ENCODE measurements around the gene BOD1.

BOD1 gene

DNA sequence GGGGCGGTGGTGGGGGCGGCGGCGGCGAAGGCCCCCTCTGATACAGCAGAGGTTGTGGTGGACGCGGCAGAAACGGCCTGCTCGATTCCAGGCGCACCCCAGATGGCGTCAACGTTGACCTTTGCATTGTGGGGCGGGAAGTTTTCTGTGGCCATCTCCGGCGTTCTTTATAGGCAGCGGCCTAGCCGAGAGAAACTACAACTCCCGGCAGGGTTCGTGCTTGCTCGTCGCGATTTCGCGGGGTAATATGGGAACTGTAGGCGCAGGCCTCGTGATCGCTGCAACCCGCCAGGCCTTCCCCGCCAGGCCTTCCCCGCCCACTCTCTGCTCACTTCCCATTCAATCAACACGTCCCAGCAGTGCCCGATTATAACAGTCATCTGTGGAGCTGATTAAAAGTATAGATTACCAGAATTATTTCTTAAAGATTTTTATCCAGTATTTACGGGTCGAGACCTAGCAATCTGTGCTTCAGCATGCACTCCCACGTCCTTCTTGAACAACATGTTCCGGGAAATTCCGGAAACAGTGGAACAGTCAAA, at the start of gene BOD1:
TSS of gene BOD1 (minus strand) at position 74 of the 542 bp plus-strand sequence. CDS start 214 bp downstream, outside the sequence.
- DNase-seq, result peak; percentile 97

- DNase-seq, result no peak
These were observed 48.9 kb upstream of the BOD1 start for GRCh38 chr5:173665326-173665725.

DNA sequence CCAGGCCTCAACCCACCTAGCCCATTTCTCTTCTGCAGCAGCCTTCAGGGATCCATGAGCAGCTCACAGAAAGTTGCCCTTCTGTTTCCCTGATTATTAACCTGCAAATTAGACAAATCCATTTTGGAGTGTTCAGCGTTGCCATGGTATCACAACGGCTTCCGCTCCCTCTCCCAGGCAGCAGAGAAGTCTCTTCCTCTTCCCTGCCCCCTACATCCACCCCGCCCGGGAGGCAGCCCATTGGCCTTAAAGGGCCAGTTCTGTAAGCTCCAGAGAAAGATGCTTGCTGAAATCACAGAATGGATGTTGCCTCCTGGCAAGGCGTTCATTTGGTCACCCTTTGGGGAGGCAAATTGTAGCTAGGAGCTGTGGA, 47.7 kb upstream of the BOD1 start:
- no peak for DNase-seq

- no peak for DNase-seq
These were observed 47.1 kb upstream of the BOD1 start for GRCh38 chr5:173663352-173664153.

- no peak for DNase-seq
These were observed 46.3 kb upstream of the BOD1 start for GRCh38 chr5:173662581-173663351.

GRCh38 chr5:173660481-173661280, 44.2 kb upstream of the BOD1 start:
- no peak for DNase-seq

- DNase-seq, result no peak
These were observed 43.0 kb upstream of the BOD1 start for GRCh38 chr5:173659423-173659822.

DNA sequence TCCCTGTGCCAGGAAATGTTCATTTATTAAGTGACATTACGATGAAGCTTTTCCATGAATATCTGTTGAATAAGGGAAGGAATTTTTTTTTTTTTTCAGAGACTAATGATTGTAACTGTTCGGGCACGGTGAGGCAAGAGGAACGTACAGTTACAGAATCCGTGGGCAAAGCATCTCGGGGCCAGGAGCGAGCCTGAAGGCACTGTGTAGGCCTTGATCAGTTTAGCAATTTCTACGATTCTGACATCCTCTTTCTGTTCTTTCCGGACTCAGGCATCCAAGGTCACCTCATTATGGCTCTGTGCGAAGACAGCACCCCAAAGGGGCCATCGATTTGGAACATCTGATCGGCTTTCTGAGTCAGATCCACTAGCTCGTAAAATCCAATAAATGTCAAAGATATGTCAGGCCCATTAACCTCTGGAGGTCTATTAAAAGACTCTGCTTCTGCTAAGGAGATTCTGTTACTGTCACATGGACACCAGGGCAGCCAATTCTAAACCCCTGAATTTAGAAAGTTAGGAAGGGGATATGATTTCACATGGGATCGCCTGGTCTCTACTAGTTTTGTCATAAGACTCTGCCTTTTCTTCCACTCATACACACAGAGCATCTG, 41.4 kb upstream of the BOD1 start:
- DNase-seq, result no peak

DNA sequence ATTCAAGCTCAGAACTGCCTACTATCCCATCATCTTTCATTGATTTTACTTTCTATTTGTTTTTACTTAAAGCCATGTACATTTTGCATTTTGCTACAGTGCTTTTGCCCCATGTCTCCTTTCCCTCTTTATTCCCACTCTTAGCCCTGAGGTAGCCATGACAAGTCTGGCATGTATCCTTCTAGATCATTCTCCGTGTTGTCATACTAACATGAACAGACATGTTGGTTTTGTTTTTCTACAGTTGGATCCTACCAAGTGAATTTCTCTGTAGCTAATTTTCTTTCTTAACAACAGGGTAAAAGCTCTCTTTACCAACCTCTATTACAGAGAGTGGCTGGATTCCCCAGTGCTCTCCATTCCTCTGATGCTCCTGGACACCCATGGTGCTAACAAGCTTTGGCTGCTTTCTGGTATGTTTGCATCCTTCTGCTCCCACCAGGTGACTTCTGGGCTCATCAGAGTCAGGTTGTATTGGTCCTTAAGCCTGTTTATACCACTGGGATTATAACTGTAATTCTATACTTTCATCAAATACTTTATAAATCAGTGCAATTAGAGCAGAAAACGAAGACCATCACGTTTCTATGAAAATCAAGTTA, 38.8 kb upstream of the BOD1 start:
- DNase-seq, result no peak

- no peak for DNase-seq
These were observed 37.5 kb upstream of the BOD1 start for GRCh38 chr5:173653822-173654523.

GRCh38 chr5:173648308-173648866, 31.9 kb upstream of the BOD1 start:
- DNase-seq, result no peak

- DNase-seq, result no peak
These were observed 30.2 kb upstream of the BOD1 start for GRCh38 chr5:173646692-173647091.

DNA sequence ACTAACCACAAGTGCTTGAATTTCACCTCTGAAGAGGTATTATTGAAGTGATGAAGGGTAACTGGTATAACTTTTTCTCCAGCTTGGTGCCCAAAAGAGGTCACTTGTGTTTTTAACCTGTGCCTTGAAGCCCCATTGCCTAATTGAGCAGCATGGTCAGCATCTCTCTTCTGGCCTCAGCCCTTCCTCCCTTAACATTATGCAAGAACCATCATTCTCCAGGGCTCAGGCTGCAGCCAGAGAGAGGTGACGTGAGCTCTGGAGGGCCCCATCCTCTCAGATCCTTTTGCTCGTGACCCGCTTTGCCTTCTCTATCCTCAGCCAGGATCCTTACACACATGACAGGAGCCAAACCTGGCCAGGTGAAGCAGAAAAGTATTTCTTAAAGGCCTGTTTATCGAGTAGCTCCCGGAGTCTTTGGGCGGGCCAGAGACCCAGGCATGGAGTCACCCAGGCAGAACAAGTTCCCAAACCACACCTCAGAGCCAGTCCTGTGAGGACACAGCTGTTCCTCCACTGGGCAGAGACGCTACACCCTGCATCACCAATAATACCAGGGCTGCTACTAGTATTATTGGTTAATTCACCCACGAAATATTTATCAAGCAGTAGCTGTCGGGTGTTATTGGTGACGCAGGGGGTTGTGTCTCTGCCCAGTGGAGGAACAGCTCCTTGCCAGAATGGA, 29.6 kb upstream of the BOD1 start:
- no peak for DNase-seq

DNA sequence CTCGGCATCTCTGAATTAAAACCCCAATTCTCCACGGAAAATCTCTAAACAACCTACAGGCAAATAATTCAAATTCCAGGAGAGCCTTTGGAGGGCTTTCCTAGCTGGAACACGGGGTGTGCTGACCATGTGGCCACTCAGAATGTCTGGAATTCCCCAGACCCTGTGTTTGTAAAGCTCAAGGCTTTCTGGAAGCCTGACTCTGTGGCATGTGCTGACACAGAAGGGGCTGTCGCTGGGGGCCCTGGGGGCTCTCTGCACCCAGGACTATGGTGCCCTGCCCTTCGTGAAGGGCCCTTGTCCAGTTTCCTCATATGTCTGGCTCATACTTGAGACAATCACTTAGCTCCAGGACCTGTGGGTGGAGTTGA, 29.0 kb upstream of the BOD1 start:
- DNase-seq, result no peak

DNA sequence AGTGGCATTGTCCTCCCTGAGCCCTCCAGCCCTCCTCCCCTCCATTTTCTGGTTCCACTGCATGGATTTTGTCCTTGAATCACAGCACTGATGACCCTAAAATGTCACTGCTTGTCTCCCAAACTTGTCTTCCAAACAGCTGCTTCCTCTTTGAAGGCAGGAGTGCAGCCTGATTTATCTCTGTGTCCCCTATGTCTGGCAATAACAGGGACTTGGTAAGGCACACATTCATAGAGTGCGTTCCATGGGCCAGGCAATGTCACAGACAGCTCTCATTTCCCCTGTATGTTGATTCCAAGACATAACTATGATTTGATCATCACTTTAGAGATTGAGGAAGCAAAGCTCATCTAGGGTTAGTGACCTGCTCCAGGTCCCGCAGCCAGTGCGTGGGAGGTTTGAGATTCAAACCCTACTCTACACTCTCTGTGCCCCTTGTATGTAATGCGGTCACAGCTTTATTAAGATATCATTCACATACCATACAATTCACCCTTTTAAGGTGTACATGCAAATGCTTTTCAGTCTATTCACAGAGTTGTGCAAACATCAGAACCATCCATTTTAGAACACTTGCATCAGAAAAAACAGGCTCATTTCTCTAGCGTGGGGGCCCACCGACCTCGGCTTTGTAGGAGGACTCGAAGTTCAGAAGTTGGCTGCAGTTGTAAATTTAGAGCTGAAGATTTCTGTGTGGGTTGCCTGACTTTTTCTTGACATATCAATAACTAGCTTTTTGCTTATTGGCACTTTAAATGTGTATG, 28.4 kb upstream of the BOD1 start:
- no peak for DNase-seq

- peak; percentile 49 to 52 for DNase-seq
These were observed 27.5 kb upstream of the BOD1 start for GRCh38 chr5:173643964-173644363.

GRCh38 chr5:173642895-173643481, 26.5 kb upstream of the BOD1 start:
- no peak for DNase-seq

DNA sequence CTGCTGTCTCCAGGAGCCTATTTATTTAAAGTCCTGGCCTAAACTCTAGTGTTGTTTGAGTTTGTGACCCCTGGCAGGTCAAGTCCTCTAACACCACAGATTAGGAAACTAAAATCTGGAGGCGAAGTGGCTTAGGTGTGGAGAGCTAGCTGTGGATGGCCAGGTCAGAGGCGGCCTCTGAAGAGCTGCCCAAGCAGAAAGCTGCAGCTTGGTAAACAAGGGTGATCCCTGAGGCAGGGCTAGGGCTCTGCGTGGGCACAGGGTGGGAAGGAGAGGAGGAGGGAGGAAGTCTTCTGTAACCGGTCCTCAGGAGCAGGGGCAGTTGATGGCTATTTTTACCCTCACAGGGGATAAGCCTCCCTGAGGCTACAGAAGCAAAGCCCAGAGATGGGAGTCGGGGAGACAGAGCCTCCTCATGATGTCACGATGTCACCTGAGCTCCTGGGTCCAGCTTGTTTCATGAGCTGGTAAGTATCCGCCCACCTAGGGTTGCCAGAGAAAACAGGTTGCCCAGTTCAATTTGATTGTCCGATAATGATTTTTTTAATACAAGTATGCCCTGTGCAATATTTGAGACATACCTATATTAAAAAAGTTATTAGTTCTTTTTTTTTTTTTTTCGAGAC, 25.9 kb upstream of the BOD1 start:
- DNase-seq, result no peak
